ENCODE data around the gene PCGF5. TPM values are rescaled to one million over a fixed set of nuclear protein-coding genes. Genes with fewer than 3 reads are reported as not detected.

Gene PCGF5
- total and polyA plus RNA-seq, 10 of the 15 experiments (the other 5 are each of a cell fraction or from before 2014, with no cell fraction given): 33.2 to 79.7 (median 50.7) TPM

DNA sequence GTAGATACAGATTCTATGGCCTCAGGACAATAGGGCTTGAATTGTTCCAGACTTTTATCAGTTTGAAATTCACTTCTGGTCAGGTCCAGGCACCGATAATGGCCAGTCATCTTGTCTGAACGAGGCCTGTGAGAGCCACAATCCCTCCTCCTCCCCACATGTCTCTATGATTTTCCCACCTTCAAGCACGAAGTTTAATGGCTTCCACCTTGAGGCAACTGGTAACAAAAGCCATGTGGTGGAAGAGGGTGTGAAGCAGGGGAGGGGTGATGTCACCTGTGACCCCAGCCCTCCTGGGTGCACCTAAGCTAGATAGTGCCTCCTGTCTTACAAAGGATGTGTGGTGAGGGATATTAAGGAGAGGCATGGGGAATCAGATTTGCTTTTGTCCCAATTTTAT is 89.2 kb downstream of the PCGF5 start:
- WGBS (ENCODE audit: insufficient coverage, insufficient replicate concordance, low lambda C conversion rate, missing lambda C conversion rate): 28% methylated on average over 3 of the region's 3 CpGs
- intact Hi-C loops (cut with micrococcal nuclease; ENCODE audit: unreplicated experiment) (no loop called here), in situ Hi-C loops (cut with MboI) (no loop called here)
- H3K4me3 ChIP-seq: no peak overlapping the region
- peaks cover 0 to 3% of the 10 kb centered on the region in 2 experiments; a peak in 1 of 4 replicates for H3K27me3 ChIP-seq (replicated peaks in 1 of 2; ENCODE audit: control insufficient read depth in 2 of 2, insufficient read depth in 2 of 2, low read length in 1 of 2)
- no peak overlapping the region for H3K4me2 ChIP-seq (ENCODE audit: control insufficient read depth, insufficient read depth)
- no peaks in the 10 kb centered on the region for H3K9me3 ChIP-seq (replicated peaks; ENCODE audit: control insufficient read depth, insufficient read depth, low read length)
- no peak overlapping the region for H2AFZ ChIP-seq (ENCODE audit: control insufficient read depth, low read depth, low read length)
- no peak overlapping the region for H3K9ac ChIP-seq (ENCODE audit: control insufficient read depth, insufficient read depth, low read length)
- no peaks in the 10 kb centered on the region for H4K20me1 ChIP-seq (ENCODE audit: control insufficient read depth, insufficient read depth)
- ChIA-PET RAD21 (ENCODE audit: unreplicated experiment) (no interaction called here), SMC1A (ENCODE audit: uncharacterized antibody, unreplicated experiment) (interaction anchor here (1.7 kb wide), 1 partner anchor 11 kb away, joined by 7 read pairs; no protein-coding TSS in a partner anchor), POLR2A (no interaction called here), CTCF (interaction anchor here (1.0 to 1.2 kb wide), 2 partner anchors 59 to 430 kb away, joined by 3 to 5 read pairs; no protein-coding TSS in a partner anchor)
- ATAC-seq (no peak), DNase-seq (ENCODE audit: low read depth, low spot score) (no peak), FAIRE-seq (no peak)
- no peaks in the 10 kb centered on the region for H3K79me2 ChIP-seq (ENCODE audit: control insufficient read depth, insufficient read depth, low read length)
- TF ChIP-seq RBBP5 (conservative IDR thresholded peaks at IDR 0.05): no peak
- TF ChIP-seq SMAD5 (IDR thresholded peaks at IDR 0.05; ENCODE audit: low read depth): no peak
- TF ChIP-seq NFXL1 (IDR thresholded peaks at IDR 0.05; ENCODE audit: borderline replicate concordance): no peak
- TF ChIP-seq FOXM1 (IDR thresholded peaks at IDR 0.05; ENCODE audit: low read depth, low read length): no peak
- no peak for TF ChIP-seq E2F4 (IDR thresholded peaks at IDR 0.05; ENCODE audit: low read depth, low read length)
- TF ChIP-seq, protein P1, sequence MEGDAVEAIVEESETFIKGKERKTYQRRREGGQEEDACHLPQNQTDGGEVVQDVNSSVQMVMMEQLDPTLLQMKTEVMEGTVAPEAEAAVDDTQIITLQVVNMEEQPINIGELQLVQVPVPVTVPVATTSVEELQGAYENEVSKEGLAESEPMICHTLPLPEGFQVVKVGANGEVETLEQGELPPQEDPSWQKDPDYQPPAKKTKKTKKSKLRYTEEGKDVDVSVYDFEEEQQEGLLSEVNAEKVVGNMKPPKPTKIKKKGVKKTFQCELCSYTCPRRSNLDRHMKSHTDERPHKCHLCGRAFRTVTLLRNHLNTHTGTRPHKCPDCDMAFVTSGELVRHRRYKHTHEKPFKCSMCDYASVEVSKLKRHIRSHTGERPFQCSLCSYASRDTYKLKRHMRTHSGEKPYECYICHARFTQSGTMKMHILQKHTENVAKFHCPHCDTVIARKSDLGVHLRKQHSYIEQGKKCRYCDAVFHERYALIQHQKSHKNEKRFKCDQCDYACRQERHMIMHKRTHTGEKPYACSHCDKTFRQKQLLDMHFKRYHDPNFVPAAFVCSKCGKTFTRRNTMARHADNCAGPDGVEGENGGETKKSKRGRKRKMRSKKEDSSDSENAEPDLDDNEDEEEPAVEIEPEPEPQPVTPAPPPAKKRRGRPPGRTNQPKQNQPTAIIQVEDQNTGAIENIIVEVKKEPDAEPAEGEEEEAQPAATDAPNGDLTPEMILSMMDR (IDR thresholded peaks at IDR 0.05 in 2 of 3, conservative IDR thresholded peaks at IDR 0.05 in 1 of 3; ENCODE audit: control insufficient read depth in 2 of 3, extremely low read depth in 1 of 3, insufficient read depth in 1 of 3, low read depth in 3 of 3, low read length in 3 of 3): no peak
- TF ChIP-seq, protein P2, sequence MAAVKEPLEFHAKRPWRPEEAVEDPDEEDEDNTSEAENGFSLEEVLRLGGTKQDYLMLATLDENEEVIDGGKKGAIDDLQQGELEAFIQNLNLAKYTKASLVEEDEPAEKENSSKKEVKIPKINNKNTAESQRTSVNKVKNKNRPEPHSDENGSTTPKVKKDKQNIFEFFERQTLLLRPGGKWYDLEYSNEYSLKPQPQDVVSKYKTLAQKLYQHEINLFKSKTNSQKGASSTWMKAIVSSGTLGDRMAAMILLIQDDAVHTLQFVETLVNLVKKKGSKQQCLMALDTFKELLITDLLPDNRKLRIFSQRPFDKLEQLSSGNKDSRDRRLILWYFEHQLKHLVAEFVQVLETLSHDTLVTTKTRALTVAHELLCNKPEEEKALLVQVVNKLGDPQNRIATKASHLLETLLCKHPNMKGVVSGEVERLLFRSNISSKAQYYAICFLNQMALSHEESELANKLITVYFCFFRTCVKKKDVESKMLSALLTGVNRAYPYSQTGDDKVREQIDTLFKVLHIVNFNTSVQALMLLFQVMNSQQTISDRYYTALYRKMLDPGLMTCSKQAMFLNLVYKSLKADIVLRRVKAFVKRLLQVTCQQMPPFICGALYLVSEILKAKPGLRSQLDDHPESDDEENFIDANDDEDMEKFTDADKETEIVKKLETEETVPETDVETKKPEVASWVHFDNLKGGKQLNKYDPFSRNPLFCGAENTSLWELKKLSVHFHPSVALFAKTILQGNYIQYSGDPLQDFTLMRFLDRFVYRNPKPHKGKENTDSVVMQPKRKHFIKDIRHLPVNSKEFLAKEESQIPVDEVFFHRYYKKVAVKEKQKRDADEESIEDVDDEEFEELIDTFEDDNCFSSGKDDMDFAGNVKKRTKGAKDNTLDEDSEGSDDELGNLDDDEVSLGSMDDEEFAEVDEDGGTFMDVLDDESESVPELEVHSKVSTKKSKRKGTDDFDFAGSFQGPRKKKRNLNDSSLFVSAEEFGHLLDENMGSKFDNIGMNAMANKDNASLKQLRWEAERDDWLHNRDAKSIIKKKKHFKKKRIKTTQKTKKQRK (IDR thresholded peaks at IDR 0.05; ENCODE audit: low read depth, low read length): no peak
- no peak for TF ChIP-seq JUNB (IDR thresholded peaks at IDR 0.05)
- no peak for TF ChIP-seq SIN3A (IDR thresholded peaks at IDR 0.05; ENCODE audit: low read depth, low read length)
- no peak for TF ChIP-seq STAT1 (conservative IDR thresholded peaks at IDR 0.05)
- no peaks in the 10 kb centered on the region for H3K4me1 ChIP-seq (ENCODE audit: control insufficient read depth, insufficient read depth, low read length)
- BruUV-seq (replicated peaks): no TSS peak
- H3K27ac ChIP-seq (ENCODE audit: control insufficient read depth, insufficient read depth): no peak overlapping the region
- H3K36me3 ChIP-seq (ENCODE audit: control insufficient read depth in 2 of 2, insufficient read depth in 2 of 2, low read length in 1 of 2): no peaks in the 10 kb centered on the region

Data from GM12878 (cell line).